Memory B cell (primary cell): Measurements from ENCODE around the gene SLC9B1.

Experiments
- ATAC-seq: fragments of 150-1000 bp; cut with Tn5 transposase; 2 replicates; pipeline ENCODE4 v1.10.0; 2021; ENCODE audit warnings: low read depth, mild to moderate bottlenecking, moderate library complexity
- DNase-seq, 2 donors: peaks; one replicate each; pipeline ENCODE4 v3.0.0; 2022; ENCODE audit warnings: low spot score in 2 of 2
- H3K27ac Mint-ChIP-seq: one replicate; pipeline ENCODE4 v1.8.0; 2022; ENCODE audit warnings: mild to moderate bottlenecking, moderate library complexity, mixed read lengths
- H3K27me3 Mint-ChIP-seq: one replicate; pipeline ENCODE4 v1.8.0; 2022; ENCODE audit warnings: mixed read lengths
- H3K36me3 Mint-ChIP-seq: one replicate; pipeline ENCODE4 v1.8.0; 2022; ENCODE audit warnings: mild to moderate bottlenecking, mixed read lengths
- H3K4me1 Mint-ChIP-seq: one replicate; pipeline ENCODE4 v1.8.0; 2022; ENCODE audit warnings: mixed read lengths
- H3K4me3 Mint-ChIP-seq: one replicate; pipeline ENCODE4 v1.8.0; 2022; ENCODE audit warnings: mild to moderate bottlenecking, moderate library complexity, mixed read lengths
- H3K9me3 Mint-ChIP-seq: one replicate; pipeline ENCODE4 v1.8.0; 2022; ENCODE audit warnings: mixed read lengths

Gene SLC9B1, protein sequence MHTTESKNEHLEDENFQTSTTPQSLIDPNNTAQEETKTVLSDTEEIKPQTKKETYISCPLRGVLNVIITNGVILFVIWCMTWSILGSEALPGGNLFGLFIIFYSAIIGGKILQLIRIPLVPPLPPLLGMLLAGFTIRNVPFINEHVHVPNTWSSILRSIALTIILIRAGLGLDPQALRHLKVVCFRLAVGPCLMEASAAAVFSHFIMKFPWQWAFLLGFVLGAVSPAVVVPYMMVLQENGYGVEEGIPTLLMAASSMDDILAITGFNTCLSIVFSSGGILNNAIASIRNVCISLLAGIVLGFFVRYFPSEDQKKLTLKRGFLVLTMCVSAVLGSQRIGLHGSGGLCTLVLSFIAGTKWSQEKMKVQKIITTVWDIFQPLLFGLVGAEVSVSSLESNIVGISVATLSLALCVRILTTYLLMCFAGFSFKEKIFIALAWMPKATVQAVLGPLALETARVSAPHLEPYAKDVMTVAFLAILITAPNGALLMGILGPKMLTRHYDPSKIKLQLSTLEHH

DNA sequence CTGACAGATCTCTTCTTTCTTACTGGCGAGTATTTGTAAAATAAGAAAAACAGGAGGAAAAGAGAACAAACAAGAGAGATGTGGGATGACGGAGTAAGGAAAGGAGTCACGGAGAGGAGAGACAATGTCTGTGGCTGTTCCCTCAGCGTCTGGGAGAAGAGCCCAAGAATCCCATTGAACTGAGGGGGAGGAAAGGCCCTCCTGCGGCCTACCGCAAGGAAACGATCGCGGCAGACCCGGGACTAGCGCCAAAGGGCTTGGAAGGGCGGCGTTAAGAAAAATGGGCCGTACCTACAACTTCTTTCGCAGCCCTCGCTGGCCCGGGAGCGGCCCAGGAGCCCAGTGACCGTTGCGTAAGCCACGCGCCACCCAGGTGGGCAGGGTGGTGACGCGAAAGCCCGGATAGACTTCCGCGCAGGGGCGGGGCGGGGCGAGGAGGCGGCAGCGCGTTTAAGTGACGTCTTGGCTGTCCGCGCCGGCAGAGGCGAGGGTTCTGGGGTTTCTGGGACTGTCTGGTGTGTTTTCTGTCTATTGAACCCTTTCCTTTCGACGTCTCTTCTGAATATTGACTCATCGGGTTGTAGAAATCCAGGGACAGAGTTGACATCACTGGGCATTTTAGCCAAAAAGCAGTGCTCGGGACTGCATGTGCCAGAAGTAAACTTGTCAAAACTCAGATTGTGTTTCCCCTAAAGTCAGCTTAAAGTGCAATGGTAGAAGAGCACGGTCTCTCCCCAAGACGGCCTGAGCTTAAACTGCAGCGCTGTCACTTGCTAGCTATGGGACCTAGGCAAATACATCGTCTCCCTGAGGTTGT, at the start of gene SLC9B1:
Gene SLC9B1, minus strand, starts transcription at position 398 of the 817 bp plus-strand sequence. CDS start 27,994 bp downstream, outside the sequence.
- peak; percentile 96 for ATAC-seq
- Mint-ChIP-seq H3K36me3 (peaks cover 2% of the 10 kb centered on the region), H3K27me3 (no peaks in the 10 kb centered on the region), H3K4me3 (peak within 1 kb of the TSS; percentile 93), H3K4me1 (peaks cover 13% of the 10 kb centered on the region), H3K9me3 (no peaks in the 10 kb centered on the region), H3K27ac (peak within 1 kb of the TSS; percentile 99)
- peak; percentile 88 to 93 for DNase-seq

DNA sequence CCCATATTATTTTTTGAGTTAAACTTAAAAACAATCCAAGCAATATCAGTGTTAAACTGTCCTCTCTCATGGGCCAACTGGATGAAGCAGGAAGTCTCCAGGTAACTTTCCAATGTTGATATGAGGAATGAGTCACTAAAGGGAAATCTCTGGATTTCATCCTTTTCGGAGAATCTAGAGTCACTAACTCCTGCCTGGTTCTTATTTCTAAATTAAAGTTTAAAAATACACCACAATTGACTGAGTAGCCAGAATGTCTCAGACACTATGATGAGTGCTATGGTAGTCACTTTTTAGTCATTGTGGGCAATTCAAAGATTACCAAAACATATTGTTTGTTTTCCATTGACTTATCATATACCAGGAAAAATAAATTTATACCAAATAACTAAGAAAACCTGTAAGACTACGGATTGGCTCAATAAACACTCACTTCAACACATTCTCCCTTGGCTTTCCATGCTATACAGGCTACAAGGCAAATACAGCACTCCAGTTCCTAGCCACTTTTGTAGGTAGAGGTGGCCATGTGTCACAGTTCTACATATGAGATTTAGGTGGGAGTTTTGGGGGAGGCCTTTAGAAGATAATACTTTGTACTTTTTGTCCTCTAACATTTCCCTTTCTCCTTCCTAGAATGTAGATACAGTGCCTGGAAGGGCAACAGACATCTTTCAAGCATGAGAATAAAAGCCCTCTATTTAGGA, 48.5 kb upstream of the SLC9B1 start:
- Mint-ChIP-seq H3K4me1 (peaks cover 6% of the 10 kb centered on the region), H3K36me3 (peaks cover 15% of the 10 kb centered on the region), H3K4me3 (no peak overlapping the region), H3K27ac (no peak overlapping the region), H3K27me3 (no peaks in the 10 kb centered on the region), H3K9me3 (no peaks in the 10 kb centered on the region)
- ATAC-seq, result no peak
- no peak for DNase-seq

DNA sequence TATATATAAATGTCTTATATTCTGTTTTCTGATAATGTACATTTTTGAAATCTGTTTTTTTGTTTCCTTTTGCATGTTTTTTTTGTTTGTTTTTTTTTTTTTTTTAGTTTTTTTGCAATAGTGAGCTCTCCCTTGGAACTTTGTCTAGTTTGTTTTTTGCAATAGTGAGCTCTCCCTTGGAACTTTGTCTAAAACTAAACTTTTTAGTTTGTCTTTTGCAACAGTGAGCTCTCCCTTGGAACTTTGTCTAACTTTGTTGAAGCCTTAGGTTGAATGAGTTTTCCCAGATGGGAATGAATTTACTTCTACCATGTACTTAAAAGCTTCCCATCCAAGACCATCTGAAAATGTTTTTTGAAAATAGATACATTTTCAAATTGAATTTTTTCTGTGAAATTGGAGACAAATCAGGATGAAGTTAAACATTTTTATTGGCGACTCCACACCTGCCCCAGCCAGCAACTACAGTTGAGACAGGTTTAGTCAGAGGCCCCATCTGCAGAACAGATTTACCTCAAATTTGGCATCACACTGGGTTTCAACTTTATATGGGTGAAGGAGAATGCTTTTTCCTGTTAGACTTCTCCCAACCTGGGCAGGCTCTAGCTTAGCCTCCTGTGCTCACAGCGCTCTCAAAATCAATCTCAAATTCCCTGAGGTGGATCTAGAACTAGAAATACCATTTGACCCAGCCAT, 41.1 kb upstream of the SLC9B1 start:
- DNase-seq (no peak), ATAC-seq (no peak)
- peaks cover 18% of the 10 kb centered on the region for H3K36me3 Mint-ChIP-seq
- H3K27me3 Mint-ChIP-seq, result no peaks in the 10 kb centered on the region
- no peak overlapping the region for H3K27ac Mint-ChIP-seq
- no peaks in the 10 kb centered on the region for H3K9me3 Mint-ChIP-seq
- H3K4me1 Mint-ChIP-seq, result no peaks in the 10 kb centered on the region
- H3K4me3 Mint-ChIP-seq, result no peak overlapping the region

DNA sequence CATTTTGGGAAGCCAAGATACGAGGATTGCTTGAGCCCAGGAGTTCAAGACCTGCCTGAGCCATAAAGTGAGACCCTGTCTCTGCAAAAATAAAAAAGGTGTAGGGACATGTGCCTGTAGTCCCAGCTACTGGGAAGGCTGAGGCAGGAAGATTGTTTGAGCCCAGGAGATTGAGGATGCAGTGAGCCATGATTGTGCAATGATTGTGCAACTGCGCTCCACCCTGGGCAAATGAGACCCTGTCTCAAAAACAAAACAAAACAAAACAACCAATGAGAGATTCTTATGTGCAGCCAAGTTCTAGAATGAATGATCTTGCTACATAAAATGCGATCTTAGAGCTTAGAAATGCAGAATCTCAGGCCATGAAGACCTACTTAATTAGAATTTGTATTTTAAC, 34.5 kb upstream of the SLC9B1 start:
- Mint-ChIP-seq H3K4me3 (no peak overlapping the region), H3K27ac (no peak overlapping the region), H3K27me3 (no peaks in the 10 kb centered on the region), H3K36me3 (peaks cover 9% of the 10 kb centered on the region), H3K4me1 (no peaks in the 10 kb centered on the region), H3K9me3 (no peaks in the 10 kb centered on the region)
- ATAC-seq, result no peak
- DNase-seq, result no peak

DNA sequence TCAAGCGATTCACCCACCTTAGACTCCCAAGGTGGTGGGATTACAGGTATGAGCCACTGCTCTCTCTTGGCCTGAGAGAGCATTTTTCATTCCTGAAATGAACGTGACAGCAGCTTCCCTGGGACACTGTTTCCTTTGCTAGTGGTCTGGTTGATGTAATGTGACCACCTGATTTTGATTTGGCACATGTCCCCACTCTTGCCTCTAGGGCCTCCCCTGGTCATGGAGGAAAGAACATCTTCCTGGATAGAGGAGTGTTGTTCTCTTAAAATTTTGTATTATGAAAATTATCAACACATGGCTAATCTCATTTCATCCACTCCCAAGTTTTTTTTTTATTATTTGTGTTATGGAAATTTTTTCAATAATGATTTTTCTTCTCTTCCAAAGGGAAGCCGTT, 33.3 kb upstream of the SLC9B1 start:
- Mint-ChIP-seq H3K27ac (no peak overlapping the region), H3K4me1 (no peaks in the 10 kb centered on the region), H3K36me3 (peaks cover 13% of the 10 kb centered on the region), H3K4me3 (no peak overlapping the region), H3K27me3 (no peaks in the 10 kb centered on the region), H3K9me3 (no peaks in the 10 kb centered on the region)
- no peak for ATAC-seq
- no peak for DNase-seq

DNA sequence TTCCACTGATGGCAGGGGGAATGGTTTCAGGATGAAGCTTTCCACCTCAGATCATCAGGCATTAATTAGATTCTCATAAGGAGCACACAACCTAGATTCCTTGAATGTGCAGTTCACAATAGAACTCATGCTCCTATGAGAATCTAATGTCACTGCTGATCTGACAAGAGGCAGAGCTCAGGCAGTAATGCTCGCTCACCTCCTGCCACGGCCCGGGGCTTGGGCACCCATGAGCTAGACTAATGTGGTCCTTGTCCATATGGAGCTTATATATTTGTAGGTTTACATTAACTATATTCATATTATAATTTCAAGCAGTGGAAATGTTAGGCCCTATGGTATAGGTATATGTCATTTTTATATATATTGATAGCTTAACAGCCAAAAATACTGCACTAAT, 32.6 kb upstream of the SLC9B1 start:
- DNase-seq, result no peak
- Mint-ChIP-seq H3K27ac (no peak overlapping the region), H3K4me3 (no peak overlapping the region), H3K4me1 (no peaks in the 10 kb centered on the region), H3K27me3 (no peaks in the 10 kb centered on the region), H3K9me3 (no peaks in the 10 kb centered on the region), H3K36me3 (peaks cover 16% of the 10 kb centered on the region)
- ATAC-seq, result no peak

- H3K4me1 Mint-ChIP-seq, result peaks cover 6% of the 10 kb centered on the region
- H3K27ac Mint-ChIP-seq, result peak overlapping the region; percentile 5
- ATAC-seq (no peak), DNase-seq (no peak)
- H3K36me3 Mint-ChIP-seq, result peaks cover 12% of the 10 kb centered on the region
- H3K4me3 Mint-ChIP-seq, result no peak overlapping the region
- H3K9me3 Mint-ChIP-seq, result no peaks in the 10 kb centered on the region
- H3K27me3 Mint-ChIP-seq, result no peaks in the 10 kb centered on the region
Observed at GRCh38 chr4:103050736-103051436, 31.4 kb upstream of the SLC9B1 start.

GRCh38 chr4:103046416-103047290, 27.1 kb upstream of the SLC9B1 start:
- Mint-ChIP-seq H3K4me1 (peaks cover 6% of the 10 kb centered on the region), H3K36me3 (peaks cover 14% of the 10 kb centered on the region), H3K27me3 (no peaks in the 10 kb centered on the region), H3K9me3 (no peaks in the 10 kb centered on the region), H3K27ac (peak overlapping the region; percentile 54), H3K4me3 (no peak overlapping the region)
- ATAC-seq, result peak; percentile 99
- DNase-seq, result peak; percentile 11 to 38

GRCh38 chr4:103044183-103044582, 24.7 kb upstream of the SLC9B1 start:
- H3K4me1 Mint-ChIP-seq, result peaks cover 6% of the 10 kb centered on the region
- no peak overlapping the region for H3K27ac Mint-ChIP-seq
- no peak overlapping the region for H3K4me3 Mint-ChIP-seq
- H3K9me3 Mint-ChIP-seq, result no peaks in the 10 kb centered on the region
- ATAC-seq (no peak), DNase-seq (no peak)
- no peaks in the 10 kb centered on the region for H3K27me3 Mint-ChIP-seq
- H3K36me3 Mint-ChIP-seq, result peaks cover 12% of the 10 kb centered on the region

- Mint-ChIP-seq H3K4me1 (no peaks in the 10 kb centered on the region), H3K36me3 (peaks cover 22% of the 10 kb centered on the region), H3K27ac (no peak overlapping the region), H3K9me3 (no peaks in the 10 kb centered on the region), H3K4me3 (no peak overlapping the region), H3K27me3 (no peaks in the 10 kb centered on the region)
- DNase-seq, result no peak
- no peak for ATAC-seq
Observed at GRCh38 chr4:103036169-103036568, 16.7 kb upstream of the SLC9B1 start.

DNA sequence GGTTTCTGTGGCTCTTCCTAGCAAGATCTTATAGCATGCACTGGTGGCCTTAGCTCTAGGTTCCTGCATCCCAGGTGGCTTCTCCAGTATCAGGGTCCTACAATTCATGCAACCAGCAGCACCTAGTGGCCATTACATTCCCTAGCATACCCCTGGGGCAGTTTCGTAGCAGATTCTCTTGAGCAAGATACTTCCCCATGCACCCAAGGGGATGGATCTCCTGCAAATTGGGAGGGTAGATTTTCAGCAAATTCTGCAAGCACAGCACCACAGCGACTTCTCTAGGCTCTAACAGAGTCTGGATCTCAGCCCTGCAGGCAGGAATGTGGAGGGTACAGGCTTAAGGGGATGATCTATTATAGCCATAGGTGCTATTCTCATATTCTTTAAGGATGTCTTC, 13.1 kb upstream of the SLC9B1 start:
- Mint-ChIP-seq H3K9me3 (no peaks in the 10 kb centered on the region), H3K4me3 (no peak overlapping the region), H3K27me3 (no peaks in the 10 kb centered on the region), H3K4me1 (no peaks in the 10 kb centered on the region), H3K36me3 (peaks cover 29% of the 10 kb centered on the region), H3K27ac (no peak overlapping the region)
- DNase-seq (no peak), ATAC-seq (no peak)

GRCh38 chr4:103030791-103031190, 11.3 kb upstream of the SLC9B1 start:
- Mint-ChIP-seq H3K27ac (no peak overlapping the region), H3K27me3 (no peaks in the 10 kb centered on the region), H3K9me3 (no peaks in the 10 kb centered on the region), H3K4me3 (no peak overlapping the region), H3K4me1 (no peaks in the 10 kb centered on the region), H3K36me3 (peaks cover 19% of the 10 kb centered on the region)
- no peak for DNase-seq
- no peak for ATAC-seq
